ENCODE data around the gene ZFYVE21.

Gene ZFYVE21

GRCh38 chr14:103715052-103716000 lies at the start of gene ZFYVE21, which contains the start of gene XRCC3:
Gene ZFYVE21, plus strand, starts transcription at chr14:103715810. Its CDS starts 32 bp downstream, at chr14:103715842.
Gene XRCC3, minus strand, starts transcription at chr14:103715451. Its CDS starts 4,364 bp downstream, at chr14:103711087.
- peaks cover 79% of the 10 kb centered on the region for H3K4me1 Mint-ChIP-seq
- no peaks in the 10 kb centered on the region for H3K9me3 Mint-ChIP-seq
- H3K4me3 Mint-ChIP-seq: peak within 1 kb of the TSS; percentile 95
- peak; percentile 100 for DNase-seq
- no peaks in the 10 kb centered on the region for H3K27me3 Mint-ChIP-seq
- H3K36me3 Mint-ChIP-seq: peaks cover 3% of the 10 kb centered on the region
- CTCF ChIA-PET: no interaction called here
- peak within 1 kb of the TSS; percentile 89 for H3K27ac Mint-ChIP-seq

- Mint-ChIP-seq H3K4me3 (no peak overlapping the region), H3K36me3 (peaks cover 41% of the 10 kb centered on the region), H3K9me3 (no peaks in the 10 kb centered on the region), H3K4me1 (no peaks in the 10 kb centered on the region), H3K27me3 (no peaks in the 10 kb centered on the region), H3K27ac (no peak overlapping the region)
- no peak for DNase-seq
- CTCF ChIA-PET: no interaction called here
Observed at GRCh38 chr14:103667671-103668070, 47.9 kb upstream of the ZFYVE21 start.

GRCh38 chr14:103668117-103668516 lies 47.5 kb upstream of the ZFYVE21 start:
- Mint-ChIP-seq H3K9me3 (no peaks in the 10 kb centered on the region), H3K4me1 (no peaks in the 10 kb centered on the region), H3K27me3 (no peaks in the 10 kb centered on the region), H3K27ac (peak overlapping the region; percentile 42), H3K36me3 (peaks cover 44% of the 10 kb centered on the region), H3K4me3 (no peak overlapping the region)
- CTCF ChIA-PET: interaction anchor here (0.7 kb wide), 1 partner anchor 19 kb away, joined by 3 read pairs; no protein-coding TSS in a partner anchor
- DNase-seq: no peak

- no peak overlapping the region for H3K27ac Mint-ChIP-seq
- H3K27me3 Mint-ChIP-seq: no peaks in the 10 kb centered on the region
- no peak overlapping the region for H3K4me3 Mint-ChIP-seq
- H3K36me3 Mint-ChIP-seq: peaks cover 48% of the 10 kb centered on the region
- H3K9me3 Mint-ChIP-seq: no peaks in the 10 kb centered on the region
- CTCF ChIA-PET: no interaction called here
- no peaks in the 10 kb centered on the region for H3K4me1 Mint-ChIP-seq
- no peak for DNase-seq
Observed at GRCh38 chr14:103669370-103669769, 46.2 kb upstream of the ZFYVE21 start.

- H3K27ac Mint-ChIP-seq: no peak overlapping the region
- CTCF ChIA-PET: no interaction called here
- H3K27me3 Mint-ChIP-seq: no peaks in the 10 kb centered on the region
- DNase-seq: no peak
- H3K4me1 Mint-ChIP-seq: no peaks in the 10 kb centered on the region
- H3K9me3 Mint-ChIP-seq: no peaks in the 10 kb centered on the region
- peaks cover 51% of the 10 kb centered on the region for H3K36me3 Mint-ChIP-seq
- no peak overlapping the region for H3K4me3 Mint-ChIP-seq
Observed at GRCh38 chr14:103671911-103672310, 43.7 kb upstream of the ZFYVE21 start.

GRCh38 chr14:103675957-103676356 lies 39.7 kb upstream of the ZFYVE21 start:
- Mint-ChIP-seq H3K4me3 (no peak overlapping the region), H3K27ac (no peak overlapping the region), H3K9me3 (no peaks in the 10 kb centered on the region), H3K4me1 (no peaks in the 10 kb centered on the region), H3K27me3 (no peaks in the 10 kb centered on the region), H3K36me3 (peaks cover 60% of the 10 kb centered on the region)
- CTCF ChIA-PET: no interaction called here
- DNase-seq: no peak

- DNase-seq: no peak
- no peaks in the 10 kb centered on the region for H3K27me3 Mint-ChIP-seq
- peaks cover 60% of the 10 kb centered on the region for H3K36me3 Mint-ChIP-seq
- no peaks in the 10 kb centered on the region for H3K4me1 Mint-ChIP-seq
- H3K9me3 Mint-ChIP-seq: no peaks in the 10 kb centered on the region
- CTCF ChIA-PET: no interaction called here
- no peak overlapping the region for H3K27ac Mint-ChIP-seq
- H3K4me3 Mint-ChIP-seq: no peak overlapping the region
Observed at GRCh38 chr14:103676881-103677675, 38.5 kb upstream of the ZFYVE21 start.

GRCh38 chr14:103679351-103679750 lies 36.3 kb upstream of the ZFYVE21 start:
- Mint-ChIP-seq H3K36me3 (peaks cover 52% of the 10 kb centered on the region), H3K4me1 (no peaks in the 10 kb centered on the region), H3K4me3 (no peak overlapping the region), H3K9me3 (no peaks in the 10 kb centered on the region), H3K27me3 (no peaks in the 10 kb centered on the region), H3K27ac (peak overlapping the region; percentile 64)
- CTCF ChIA-PET: interaction anchor here (0.9 to 1.8 kb wide), 5 partner anchors 14 to 108 kb away, joined by 3 to 5 read pairs (median 4); no protein-coding TSS in a partner anchor
- DNase-seq: peak; percentile 59

GRCh38 chr14:103680491-103681231 lies 34.9 kb upstream of the ZFYVE21 start:
- no peaks in the 10 kb centered on the region for H3K9me3 Mint-ChIP-seq

GRCh38 chr14:103683139-103683538 lies 32.5 kb upstream of the ZFYVE21 start:
- Mint-ChIP-seq H3K36me3 (peaks cover 49% of the 10 kb centered on the region), H3K27me3 (no peaks in the 10 kb centered on the region), H3K27ac (no peak overlapping the region), H3K9me3 (no peaks in the 10 kb centered on the region), H3K4me3 (no peak overlapping the region), H3K4me1 (no peaks in the 10 kb centered on the region)
- DNase-seq: no peak
- CTCF ChIA-PET: no interaction called here

More at GRCh38 chr14:103680491-103681231, 34.9 kb upstream of the ZFYVE21 start:
- DNase-seq: no peak
- CTCF ChIA-PET: interaction anchor here (0.6 to 1.8 kb wide), 6 partner anchors 21 to 397 kb away, joined by 3 to 5 read pairs (median 4); no protein-coding TSS in a partner anchor
- H3K27ac Mint-ChIP-seq: no peak overlapping the region
- no peaks in the 10 kb centered on the region for H3K27me3 Mint-ChIP-seq
- H3K4me1 Mint-ChIP-seq: no peaks in the 10 kb centered on the region
- H3K36me3 Mint-ChIP-seq: peaks cover 52% of the 10 kb centered on the region
- no peak overlapping the region for H3K4me3 Mint-ChIP-seq

- DNase-seq: no peak
- Mint-ChIP-seq H3K36me3 (peaks cover 49% of the 10 kb centered on the region), H3K4me3 (no peak overlapping the region), H3K27ac (no peak overlapping the region), H3K9me3 (no peaks in the 10 kb centered on the region), H3K4me1 (no peaks in the 10 kb centered on the region), H3K27me3 (no peaks in the 10 kb centered on the region)
- CTCF ChIA-PET: no interaction called here
Observed at GRCh38 chr14:103684471-103684870, 31.1 kb upstream of the ZFYVE21 start.

GRCh38 chr14:103684871-103685270 lies 30.7 kb upstream of the ZFYVE21 start:
- CTCF ChIA-PET: no interaction called here
- no peak for DNase-seq
- no peak overlapping the region for H3K4me3 Mint-ChIP-seq
- no peak overlapping the region for H3K27ac Mint-ChIP-seq
- peaks cover 46% of the 10 kb centered on the region for H3K36me3 Mint-ChIP-seq
- no peaks in the 10 kb centered on the region for H3K4me1 Mint-ChIP-seq
- no peaks in the 10 kb centered on the region for H3K9me3 Mint-ChIP-seq
- no peaks in the 10 kb centered on the region for H3K27me3 Mint-ChIP-seq

- peaks cover 42% of the 10 kb centered on the region for H3K36me3 Mint-ChIP-seq
- CTCF ChIA-PET: no interaction called here
- no peak for DNase-seq
Observed at GRCh38 chr14:103685276-103686211, 30.1 kb upstream of the ZFYVE21 start.

More at GRCh38 chr14:103685276-103686211, 30.1 kb upstream of the ZFYVE21 start:
- Mint-ChIP-seq H3K4me1 (no peaks in the 10 kb centered on the region), H3K9me3 (no peaks in the 10 kb centered on the region), H3K27ac (peak overlapping the region; percentile 57), H3K4me3 (no peak overlapping the region), H3K27me3 (no peaks in the 10 kb centered on the region)

All from activated naive CD4-positive, alpha-beta T cell treated with anti-CD3 and anti-CD28 coated beads, Interleukin-2, amount 10 ng/mL, durations not matched to agents 7 days and 5 days (primary cell).